GM19397 (cell line): ENCODE measurements around the gene TMPRSS9.
"Not testable (repeated sequence)": the region's sequence is repeated elsewhere in the genome, so short reads cannot be mapped to it uniquely, and the experiment has no call there.

ENCODE experiments used
- ATAC-seq: cut with Tn5 transposase; IDR thresholded peaks from one replicate; pipeline ENCODE4 v1.9.1; 2021; ENCODE audit warnings: mild to moderate bottlenecking, moderate library complexity; ENCODE audit not compliant: unreplicated experiment

The TMPRSS9 gene

DNA sequence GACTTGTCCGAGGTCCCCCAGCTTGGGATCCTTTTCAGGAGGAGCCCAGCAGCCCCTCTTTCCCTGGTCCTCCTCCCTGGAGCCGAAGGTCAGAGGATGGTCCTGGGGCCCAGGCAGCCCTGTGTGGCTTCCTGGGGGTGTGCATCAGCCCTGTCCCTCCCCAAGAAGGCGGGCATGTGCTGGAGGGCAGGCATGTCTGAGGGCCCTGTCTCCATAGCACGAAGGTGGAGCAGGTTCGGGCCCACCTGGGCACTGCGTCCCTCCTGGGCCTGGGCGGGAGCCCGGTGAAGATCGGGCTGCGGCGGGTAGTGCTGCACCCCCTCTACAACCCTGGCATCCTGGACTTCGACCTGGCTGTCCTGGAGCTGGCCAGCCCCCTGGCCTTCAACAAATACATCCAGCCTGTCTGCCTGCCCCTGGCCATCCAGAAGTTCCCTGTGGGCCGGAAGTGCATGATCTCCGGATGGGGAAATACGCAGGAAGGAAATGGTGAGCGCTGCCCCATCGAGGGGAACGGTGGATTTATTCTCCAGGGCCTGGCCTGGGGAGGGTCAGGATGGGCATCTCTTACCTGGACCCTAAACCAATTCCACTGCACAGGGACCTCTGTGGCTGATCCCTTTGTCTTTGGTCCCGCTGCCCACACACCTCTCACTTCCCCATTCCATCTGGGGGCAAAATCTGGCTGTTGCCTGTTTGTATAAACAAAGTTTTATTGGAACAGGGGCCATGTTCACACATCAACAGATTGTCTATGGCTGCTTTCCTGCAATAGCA lies 56.4 kb downstream of the TMPRSS9 start:
- no peak for ATAC-seq

DNA sequence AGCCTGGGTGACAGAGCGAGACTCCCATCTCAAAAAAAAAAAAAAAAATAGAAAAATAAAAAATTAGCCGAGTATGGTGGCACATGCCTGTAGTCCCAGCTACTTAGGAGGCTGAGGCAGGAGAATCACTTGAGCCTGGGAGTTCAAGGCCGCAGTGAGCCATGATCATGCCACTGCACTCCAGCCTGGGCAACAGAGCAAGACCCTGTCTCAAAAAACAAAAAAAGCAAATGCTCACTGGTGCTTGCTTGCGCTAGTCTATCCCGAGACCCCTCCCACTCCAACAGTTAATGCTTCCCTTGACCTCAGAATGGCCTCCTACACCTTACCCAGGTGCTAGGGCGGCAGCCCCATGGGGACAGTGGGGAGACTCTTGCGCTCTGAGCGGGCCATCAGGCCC lies 57.4 kb downstream of the TMPRSS9 start:
- ATAC-seq, result not testable (repeated sequence)

DNA sequence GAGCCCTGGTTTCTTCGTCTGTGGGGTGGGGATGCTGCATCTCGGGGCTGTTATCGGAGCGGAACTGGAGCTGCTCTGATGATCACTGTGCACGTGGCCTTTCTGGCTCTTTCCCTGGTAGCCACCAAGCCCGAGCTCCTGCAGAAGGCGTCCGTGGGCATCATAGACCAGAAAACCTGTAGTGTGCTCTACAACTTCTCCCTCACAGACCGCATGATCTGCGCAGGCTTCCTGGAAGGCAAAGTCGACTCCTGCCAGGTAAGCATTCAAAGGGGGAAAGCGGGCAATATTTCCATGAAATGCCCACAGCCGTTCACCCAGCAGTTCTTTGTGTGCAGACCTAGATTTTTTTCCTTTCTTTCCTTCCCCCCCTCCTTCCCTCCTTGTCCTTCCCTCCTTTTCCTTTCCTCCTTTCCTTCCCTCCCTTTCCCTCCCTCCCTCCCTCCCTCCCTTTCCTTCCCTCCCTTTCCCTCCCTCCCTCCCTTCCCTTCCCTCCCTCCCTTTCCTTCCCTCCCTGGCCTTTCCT lies 57.9 kb downstream of the TMPRSS9 start:
- no peak for ATAC-seq

DNA sequence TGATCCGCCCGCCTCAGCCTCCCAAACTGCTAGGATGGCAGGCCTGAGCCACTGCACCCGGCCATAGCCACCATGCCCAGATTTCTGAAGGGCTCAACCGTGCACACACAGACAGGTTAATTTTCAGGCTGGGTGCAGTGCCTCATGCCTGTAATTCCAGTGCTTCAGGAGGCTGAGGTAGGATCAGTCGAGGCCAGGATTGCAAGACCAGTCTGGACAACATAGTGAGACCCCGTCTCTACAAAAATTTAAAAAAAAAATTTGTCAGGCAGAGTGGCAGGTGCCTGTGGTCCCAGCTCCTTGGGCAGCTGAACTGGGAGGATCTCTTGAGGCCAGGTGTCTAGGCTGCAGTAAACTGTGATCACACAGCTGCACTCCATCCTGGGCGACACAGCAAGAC lies 59.7 kb downstream of the TMPRSS9 start:
- no peak for ATAC-seq

DNA sequence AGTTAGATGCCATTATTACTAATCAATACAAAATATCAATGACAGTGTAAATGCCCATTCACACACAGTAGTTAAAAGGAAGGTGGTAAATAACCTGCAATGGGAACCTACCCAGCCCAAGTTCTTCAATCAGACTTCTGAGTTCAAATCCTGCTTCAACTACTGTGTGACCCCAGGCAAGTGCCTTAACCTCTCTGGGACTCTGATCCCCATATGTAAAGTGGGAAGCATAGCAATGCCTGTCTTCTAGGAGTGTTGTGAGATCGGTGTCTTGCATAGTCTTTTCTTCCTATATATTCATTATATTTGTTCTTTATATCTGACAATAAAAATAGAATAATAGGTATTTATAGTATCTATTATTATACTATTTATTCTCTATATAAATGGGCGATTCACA lies 60.4 kb downstream of the TMPRSS9 start:
- ATAC-seq, result no peak

DNA sequence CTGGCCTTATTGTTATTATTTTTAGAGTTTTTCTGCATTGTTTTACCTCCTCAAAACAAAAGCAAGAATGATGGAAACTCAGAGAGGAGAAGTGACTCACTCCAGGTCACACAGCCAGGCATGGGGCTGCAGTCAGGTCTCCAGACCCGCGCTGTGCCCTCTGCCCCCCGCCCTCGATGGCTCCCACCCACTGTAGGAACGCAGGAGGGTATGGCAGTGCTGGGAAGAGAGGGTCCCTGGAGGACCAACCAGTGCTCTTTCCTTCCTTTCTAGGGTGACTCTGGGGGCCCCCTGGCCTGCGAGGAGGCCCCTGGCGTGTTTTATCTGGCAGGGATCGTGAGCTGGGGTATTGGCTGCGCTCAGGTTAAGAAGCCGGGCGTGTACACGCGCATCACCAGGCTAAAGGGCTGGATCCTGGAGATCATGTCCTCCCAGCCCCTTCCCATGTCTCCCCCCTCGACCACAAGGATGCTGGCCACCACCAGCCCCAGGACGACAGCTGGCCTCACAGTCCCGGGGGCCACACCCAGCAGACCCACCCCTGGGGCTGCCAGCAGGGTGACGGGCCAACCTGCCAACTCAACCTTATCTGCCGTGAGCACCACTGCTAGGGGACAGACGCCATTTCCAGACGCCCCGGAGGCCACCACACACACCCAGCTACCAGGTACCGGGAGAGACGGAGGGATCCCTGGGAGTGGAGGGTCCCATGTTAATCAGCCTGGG lies 61.7 kb downstream of the TMPRSS9 start:
- no peak for ATAC-seq

DNA sequence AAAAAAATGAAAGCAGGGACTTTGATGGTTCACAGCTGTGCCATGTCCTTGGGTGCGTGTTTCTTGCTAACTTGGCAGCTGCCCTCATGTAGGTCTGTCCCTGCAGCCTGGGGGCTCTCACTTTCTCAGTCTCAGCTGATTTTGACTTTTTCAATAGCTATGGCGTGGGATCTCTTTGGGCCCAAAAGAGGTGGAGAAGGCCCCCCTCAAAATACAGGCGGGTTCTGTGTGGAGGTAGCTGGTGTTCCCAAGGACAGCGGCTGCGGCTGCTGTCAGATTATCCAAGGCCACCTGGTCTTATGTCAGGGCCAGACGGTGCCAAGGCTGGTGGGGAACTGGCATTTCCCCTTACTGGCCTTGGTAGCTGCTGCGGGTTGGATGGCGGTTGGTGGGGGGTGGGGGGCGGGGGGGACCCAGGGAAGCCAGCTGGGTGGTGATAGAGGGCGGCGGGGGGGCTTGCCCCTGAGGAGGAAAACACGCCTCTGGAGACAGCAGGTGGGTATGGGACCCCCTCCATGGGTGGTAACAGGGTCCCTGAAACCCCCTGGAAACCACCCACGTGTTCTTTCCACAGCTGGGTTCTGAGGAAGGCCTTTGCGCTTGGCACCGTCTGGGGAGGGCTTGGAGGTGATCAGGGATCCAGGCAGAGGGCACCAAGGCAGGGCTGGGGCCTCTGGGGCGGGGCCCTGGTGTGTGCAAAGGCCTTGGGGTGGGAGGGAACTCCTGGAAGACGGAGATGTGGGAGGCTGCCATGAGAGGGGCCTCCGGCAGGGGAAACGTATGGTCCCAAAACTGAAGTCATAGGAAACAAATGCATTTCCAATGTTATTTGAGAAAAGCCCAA lies 63.2 kb downstream of the TMPRSS9 start:
- ATAC-seq, result no peak

DNA sequence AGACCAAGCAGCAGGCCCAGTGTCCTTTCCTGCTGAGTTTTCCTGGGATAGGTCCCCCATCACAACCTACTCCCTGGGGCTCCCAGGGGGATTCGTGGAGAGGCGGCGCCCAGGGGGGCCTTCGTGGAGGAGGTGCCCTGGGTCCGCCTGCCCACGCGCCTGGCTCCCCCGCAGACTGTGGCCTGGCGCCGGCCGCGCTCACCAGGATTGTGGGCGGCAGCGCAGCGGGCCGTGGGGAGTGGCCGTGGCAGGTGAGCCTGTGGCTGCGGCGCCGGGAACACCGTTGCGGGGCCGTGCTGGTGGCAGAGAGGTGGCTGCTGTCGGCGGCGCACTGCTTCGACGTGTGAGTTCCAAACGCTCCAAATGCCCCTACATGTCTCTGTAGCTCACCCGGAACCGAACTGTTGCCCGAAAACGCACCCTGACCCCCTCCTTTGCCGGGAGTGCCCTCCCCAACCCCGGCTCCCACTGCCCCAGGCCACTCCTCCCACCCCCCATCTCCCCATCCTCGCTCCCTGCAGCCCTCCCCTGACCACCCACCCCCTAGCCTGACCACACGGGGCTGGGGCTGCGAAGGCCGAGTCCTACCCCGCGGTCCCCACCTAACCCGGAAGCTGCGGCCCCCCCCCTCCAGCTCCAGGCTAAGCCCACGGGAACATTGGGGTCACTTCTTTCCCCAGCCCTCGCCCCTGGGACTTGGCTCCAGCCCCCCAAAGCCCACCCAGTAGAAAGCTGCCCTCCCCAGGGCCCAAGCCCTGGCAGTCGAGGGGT lies 64.0 kb downstream of the TMPRSS9 start:
- ATAC-seq, result no peak

DNA sequence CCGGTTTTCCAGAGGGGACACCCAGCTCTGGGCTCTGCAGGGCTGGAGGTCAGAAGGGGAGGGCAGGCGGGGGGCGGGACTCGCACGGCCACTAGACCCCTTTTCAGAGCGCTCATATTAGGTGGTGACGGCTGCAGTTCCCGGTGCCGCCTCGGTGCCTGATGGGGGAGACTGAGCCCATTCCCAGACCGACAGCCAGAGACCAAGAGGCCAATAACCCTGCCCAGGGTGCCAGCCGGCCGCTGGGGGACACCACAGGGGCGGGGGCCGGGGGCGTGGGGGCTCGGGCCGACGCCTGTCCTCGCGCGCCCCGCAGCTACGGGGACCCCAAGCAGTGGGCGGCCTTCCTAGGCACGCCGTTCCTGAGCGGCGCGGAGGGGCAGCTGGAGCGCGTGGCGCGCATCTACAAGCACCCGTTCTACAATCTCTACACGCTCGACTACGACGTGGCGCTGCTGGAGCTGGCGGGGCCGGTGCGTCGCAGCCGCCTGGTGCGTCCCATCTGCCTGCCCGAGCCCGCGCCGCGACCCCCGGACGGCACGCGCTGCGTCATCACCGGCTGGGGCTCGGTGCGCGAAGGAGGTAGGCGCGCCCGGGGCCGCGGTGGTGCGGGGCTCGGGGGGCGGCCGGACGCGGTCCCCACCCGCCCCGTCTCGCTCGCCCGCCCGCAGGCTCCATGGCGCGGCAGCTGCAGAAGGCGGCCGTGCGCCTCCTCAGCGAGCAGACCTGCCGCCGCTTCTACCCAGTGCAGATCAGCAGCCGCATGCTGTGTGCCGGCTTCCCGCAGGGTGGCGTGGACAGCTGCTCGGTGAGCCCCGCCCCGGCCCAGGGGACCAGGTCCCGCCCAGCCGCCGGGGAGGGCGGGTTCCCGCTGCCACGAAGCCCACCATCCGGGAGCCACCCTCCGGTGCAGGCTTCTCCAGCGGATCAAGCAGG lies 64.9 kb downstream of the TMPRSS9 start:
- no peak for ATAC-seq

DNA sequence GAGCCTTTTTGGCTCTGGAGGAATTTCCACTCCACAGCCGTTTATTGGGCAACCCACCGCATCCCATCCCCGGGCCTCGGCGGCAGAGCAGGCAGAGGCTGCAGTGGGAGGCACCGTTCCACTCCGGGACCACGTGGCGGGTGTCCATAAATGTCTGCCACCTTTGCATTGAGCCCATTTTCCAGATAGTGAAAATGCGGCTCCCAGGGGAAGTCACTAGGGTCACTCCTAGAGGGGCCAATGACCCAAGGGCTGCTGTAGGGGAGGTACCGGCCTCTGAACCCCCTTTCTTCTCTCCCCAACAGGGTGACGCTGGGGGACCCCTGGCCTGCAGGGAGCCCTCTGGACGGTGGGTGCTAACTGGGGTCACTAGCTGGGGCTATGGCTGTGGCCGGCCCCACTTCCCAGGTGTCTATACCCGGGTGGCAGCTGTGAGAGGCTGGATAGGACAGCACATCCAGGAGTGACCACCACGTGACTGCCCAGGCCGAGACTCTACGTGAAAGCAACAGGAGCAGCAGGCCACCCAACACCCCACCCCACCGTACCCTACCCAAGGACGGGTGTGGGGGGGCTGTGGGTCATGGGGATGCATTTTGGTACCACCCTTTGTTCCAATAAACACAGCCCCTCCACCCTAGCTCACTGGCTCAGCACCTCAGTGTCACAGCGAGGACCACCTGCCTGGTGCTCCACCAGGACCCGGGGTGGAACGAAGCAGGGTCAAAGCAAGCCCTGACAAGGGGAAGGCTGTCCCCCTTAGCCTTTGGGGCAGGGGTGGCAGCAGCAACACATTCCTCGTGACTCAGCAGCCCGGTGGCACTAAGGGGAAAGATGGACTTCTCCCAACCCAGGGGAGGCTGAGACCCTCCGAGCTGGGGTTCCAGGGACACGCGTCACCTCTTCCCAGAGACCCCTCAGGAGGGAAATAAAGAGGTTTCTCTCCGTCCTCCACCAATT lies 65.8 kb downstream of the TMPRSS9 start:
- no peak for ATAC-seq

DNA sequence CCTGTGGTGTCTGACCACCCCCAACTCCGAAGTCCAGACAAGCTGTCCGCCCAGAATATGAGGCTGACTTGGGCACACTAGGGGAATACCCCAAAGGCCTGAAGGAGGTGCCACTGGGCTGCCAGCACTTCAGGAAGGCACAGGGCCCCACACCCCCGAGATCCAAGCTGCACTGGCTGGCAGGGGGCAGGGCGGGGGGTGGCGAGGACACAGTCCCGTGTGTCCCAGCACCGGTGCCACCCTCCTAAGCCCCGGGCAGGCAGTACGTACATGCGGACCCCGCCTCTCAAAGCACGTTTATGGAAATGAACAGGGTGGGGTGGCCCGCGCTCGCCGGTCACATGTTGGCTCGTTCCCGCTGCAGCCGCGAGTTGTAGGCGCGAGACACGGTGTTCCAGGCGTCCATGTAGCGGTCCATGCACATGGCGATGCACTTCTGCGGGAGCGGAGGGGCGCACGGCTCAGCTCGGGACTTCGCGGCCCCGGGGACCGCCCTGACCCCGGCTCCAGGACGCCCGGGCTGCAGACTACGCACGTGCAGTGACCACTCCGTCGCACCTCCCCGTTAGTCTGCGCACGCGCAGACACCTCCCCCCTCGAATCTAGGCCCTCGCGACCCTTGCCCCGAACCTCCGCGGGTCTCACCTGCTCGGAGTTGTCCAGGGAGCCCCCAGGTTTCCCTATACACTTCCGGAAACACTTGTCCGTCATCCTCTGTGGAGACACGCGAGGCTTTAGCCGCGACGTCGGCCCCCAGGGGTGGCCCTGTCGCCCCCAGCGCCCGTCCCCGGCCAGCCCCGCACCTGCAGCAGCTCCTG lies 66.8 kb downstream of the TMPRSS9 start:
- peak; percentile 11 for ATAC-seq

DNA sequence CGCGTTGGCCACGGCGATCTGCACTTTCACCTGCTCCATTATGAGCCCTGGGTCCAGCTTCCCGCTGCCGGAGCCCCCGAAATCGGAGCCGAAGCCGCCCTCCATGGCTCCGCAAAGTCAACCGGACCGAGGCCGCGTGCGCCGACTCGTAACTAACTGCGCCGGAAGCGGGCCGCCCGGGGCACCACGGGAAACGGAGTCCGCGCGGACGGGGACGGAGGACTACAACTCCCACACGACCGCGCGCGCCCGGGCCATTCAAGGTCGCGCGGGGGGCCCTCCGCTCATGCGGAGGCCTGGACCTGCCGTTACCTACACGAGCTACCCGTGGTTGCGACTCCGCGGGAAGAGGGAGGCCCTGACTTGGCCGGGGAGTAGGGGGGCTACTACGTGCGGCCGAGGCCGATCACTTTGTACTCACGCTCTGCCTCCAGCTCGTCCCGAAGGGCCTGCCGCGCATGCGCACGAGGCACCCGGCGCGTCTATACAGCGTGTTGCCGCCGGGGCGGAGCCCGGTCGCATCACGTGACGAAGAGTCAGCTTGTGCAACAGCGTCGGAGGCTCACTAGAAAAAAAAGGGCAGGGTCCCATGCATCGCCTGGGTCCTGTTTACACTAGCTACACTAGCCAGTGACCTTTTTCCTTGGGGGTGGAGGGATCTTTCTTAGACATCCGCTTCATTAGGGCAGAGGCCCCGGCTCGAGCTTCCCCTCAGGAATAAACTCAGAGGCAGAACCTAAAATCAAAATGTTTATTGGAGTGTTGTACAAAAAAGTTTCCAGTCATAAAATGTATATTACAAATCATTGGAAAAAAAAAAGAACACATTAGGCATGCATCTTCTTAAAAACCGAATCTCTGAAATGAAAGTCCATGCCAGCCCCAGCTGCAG lies 67.6 kb downstream of the TMPRSS9 start, which contains the start of gene TIMM13:
TSS of gene TIMM13 (minus strand) at position 158 of the 892 bp plus-strand sequence. CDS start at position 105, 53 bp downstream.
- peak; percentile 83 for ATAC-seq

DNA sequence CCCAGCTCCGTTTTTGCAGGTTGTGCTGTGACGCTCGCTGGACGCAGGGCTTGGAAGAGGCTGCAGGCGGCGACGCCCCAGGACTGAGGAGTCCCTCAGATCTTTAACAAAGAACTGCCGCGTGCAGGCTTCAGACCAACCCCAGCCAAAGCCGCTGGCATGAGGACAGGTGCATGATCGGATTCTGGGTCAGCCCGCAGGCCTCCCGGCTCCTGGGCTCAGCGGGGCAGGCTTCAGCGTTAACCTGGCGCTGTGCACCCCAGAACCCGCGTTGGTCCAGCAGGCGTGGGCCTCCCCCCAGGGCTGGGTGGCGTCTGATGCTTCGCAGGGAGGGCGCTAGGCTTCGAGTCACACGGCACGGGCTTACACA lies 68.2 kb downstream of the TMPRSS9 start:
- no peak for ATAC-seq

DNA sequence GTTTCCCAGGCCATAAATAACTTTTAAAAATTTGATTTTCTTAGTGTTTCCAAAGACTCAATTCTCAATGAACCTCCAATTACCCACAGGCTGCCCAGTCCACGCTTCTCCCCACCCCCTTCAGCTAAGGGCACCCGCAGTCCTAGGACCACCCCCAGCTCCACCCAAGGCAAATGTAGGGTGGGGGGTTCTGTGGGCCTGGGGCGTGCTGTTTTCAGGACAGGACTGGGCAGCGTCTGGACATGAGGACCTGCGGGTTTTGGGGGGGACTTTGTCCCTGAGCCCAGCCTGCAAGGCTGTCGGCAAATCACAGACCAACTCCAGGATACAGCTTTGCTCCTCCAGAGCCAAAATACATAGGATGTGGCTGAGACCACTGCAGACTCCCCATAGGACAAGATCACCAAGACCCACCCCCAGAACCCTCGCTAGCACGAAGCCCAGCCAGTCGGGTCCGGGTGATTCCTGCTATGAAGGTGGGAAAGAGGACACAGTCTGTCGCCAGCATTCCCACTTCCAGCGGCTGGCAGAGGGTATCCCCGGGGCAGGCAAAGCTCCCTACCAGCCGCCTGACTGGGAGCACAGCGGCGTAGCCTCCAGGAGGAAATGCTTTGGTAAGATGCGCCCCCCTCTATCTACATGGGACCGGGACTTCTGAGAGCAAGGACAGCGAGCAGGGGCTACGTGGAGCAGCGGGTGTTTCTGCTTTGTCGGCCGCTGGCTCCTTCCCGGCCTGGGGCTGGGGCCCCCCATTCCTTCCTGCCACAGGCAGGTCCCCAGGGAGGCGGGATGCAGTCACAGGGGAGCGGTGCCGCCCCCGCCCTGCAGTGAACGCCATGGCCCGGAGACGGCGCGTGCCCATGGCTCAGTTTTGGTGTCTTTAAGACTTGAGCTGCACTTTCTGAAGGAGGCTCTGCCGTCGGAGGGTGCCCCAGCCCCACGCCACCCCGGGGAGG lies 69.0 kb downstream of the TMPRSS9 start:
- ATAC-seq, result no peak

DNA sequence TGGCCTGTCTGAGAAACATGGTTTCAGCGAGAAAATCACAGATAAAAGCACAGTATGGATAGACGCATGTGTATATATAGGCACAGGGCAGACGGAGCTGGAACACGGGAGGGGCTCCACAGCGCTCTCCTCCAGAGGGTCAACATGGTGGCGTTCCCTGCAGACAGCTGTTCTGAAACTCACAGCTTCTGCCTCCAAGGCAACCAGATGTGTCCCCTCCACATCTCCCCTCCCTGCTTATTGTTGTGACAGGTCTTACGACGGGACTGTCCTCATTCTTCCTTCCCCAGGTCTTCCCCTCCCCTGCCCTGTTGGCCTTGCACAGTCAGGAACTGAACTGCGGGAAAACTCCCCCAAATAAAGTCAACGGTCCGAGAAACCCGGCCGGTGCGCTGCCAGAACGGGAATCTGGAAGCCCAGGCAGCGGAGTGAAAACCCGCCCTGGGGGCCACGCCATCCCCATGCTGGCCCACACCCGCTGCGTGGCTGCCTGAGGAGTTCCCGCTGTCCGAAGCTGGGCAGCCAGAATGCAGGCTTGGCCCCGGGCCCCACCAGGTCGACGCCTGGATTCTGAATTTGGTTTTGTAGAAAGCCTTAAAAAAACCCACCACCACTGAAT lies 70.0 kb downstream of the TMPRSS9 start:
- no peak for ATAC-seq
